GM18861 (cell line): ENCODE measurements around the gene KRT76.

ENCODE experiments used
- ATAC-seq: cut with Tn5 transposase; IDR thresholded peaks from one replicate; pipeline ENCODE4 v1.9.1; 2021; ENCODE audit not compliant: unreplicated experiment

The KRT76 gene

GRCh38 chr12:52742196-52742580 lies 35.0 kb downstream of the KRT76 start:
- no peak for ATAC-seq

- no peak for ATAC-seq
These were observed 35.6 kb downstream of the KRT76 start for GRCh38 chr12:52741375-52742195.

- no peak for ATAC-seq
These were observed 36.6 kb downstream of the KRT76 start for GRCh38 chr12:52740584-52740983.

- ATAC-seq, result no peak
These were observed 37.2 kb downstream of the KRT76 start for GRCh38 chr12:52739963-52740362.

GRCh38 chr12:52735816-52736632 lies 41.1 kb downstream of the KRT76 start:
- no peak for ATAC-seq

- ATAC-seq, result no peak
These were observed 42.0 kb downstream of the KRT76 start for GRCh38 chr12:52735106-52735505.

- no peak for ATAC-seq
These were observed 46.4 kb downstream of the KRT76 start for GRCh38 chr12:52730793-52731192.

GRCh38 chr12:52730383-52730782 lies 46.8 kb downstream of the KRT76 start:
- ATAC-seq, result no peak

- no peak for ATAC-seq
These were observed 48.0 kb downstream of the KRT76 start for GRCh38 chr12:52729147-52729546.

- no peak for ATAC-seq
These were observed 48.8 kb downstream of the KRT76 start for GRCh38 chr12:52728374-52728773.

GRCh38 chr12:52727037-52727436 lies 50.1 kb downstream of the KRT76 start:
- no peak for ATAC-seq

- no peak for ATAC-seq
These were observed 50.7 kb downstream of the KRT76 start for GRCh38 chr12:52726451-52726850.

- ATAC-seq, result no peak
These were observed 52.8 kb downstream of the KRT76 start for GRCh38 chr12:52724384-52724783.

- ATAC-seq, result no peak
These were observed 54.5 kb downstream of the KRT76 start for GRCh38 chr12:52722680-52723079.

GRCh38 chr12:52721838-52722470 lies 55.2 kb downstream of the KRT76 start:
- ATAC-seq, result no peak

- ATAC-seq, result no peak
These were observed 56.7 kb downstream of the KRT76 start for GRCh38 chr12:52720365-52720886.
